AG04450 (cell line): Measurements from ENCODE around the gene CCDC88A. TPM values are rescaled to one million over a fixed set of nuclear protein-coding genes. Genes with fewer than 3 reads are reported as not detected.
A peak's percentile ranks its signal among the peaks of the same experiment; 100 is the strongest.

Source experiments
- CTCF ChIA-PET: fragments of 300-600, 350-600 bp; formaldehyde crosslinking; extraction: SDS; loops from one replicate; lab custom pipeline; 2022; ENCODE audit warnings: antibody characterized with exemption, inconsistent platforms; lab: Charles Lee
- POLR2A ChIA-PET: fragments of 350-600 bp; formaldehyde crosslinking; extraction: SDS; loops from one replicate; lab custom pipeline; 2021; ENCODE audit warnings: antibody characterized with exemption, inconsistent platforms; lab: Yijun Ruan, JAX
- DNase-seq: peaks from one replicate; pipeline ENCODE4 v3.0.0-alpha.2; 2011; ENCODE audit warnings: low read depth, low spot score
- H3K27ac ChIP-seq: one replicate; pipeline ENCODE4 v1.5.1; 2012; ENCODE audit warnings: low read depth, low read length, control low read depth
- H3K27me3 ChIP-seq: one replicate; pipeline ENCODE4 v1.6.0; 2012; ENCODE audit warnings: low read length; ENCODE audit not compliant: control insufficient read depth, insufficient read depth
- H3K4me3 ChIP-seq: 2 replicates; pipeline ENCODE4 v1.5.1; 2011; ENCODE audit warnings: mild to moderate bottlenecking, low read depth, low read length, control low read depth
- H3K9me3 ChIP-seq: 2 replicates; pipeline ENCODE4 v1.5.1; 2012; ENCODE audit warnings: low read length; ENCODE audit not compliant: control insufficient read depth, insufficient read depth
- polyA plus RNA-seq: library from polyadenylated mRNA; depleted of rRNA; stranded (reverse); fragments of >200 nt; gene quantifications from 2 replicates; pipeline ENCODE4 v1.2.3, GENCODE V29; 2011
- TF ChIP-seq, protein P1 (sequence below): IDR thresholded peaks from 2 replicates; pipeline ENCODE4 v1.5.1; 2011; ENCODE audit warnings: low read depth, low read length, control low read depth, inconsistent platforms

CCDC88A gene
- polyA plus RNA-seq, 1 experiment = 44.7 TPM

GRCh38 chr2:55418072-55418471 lies 1.6 kb downstream of the CCDC88A start:
- TF ChIP-seq, protein P1, sequence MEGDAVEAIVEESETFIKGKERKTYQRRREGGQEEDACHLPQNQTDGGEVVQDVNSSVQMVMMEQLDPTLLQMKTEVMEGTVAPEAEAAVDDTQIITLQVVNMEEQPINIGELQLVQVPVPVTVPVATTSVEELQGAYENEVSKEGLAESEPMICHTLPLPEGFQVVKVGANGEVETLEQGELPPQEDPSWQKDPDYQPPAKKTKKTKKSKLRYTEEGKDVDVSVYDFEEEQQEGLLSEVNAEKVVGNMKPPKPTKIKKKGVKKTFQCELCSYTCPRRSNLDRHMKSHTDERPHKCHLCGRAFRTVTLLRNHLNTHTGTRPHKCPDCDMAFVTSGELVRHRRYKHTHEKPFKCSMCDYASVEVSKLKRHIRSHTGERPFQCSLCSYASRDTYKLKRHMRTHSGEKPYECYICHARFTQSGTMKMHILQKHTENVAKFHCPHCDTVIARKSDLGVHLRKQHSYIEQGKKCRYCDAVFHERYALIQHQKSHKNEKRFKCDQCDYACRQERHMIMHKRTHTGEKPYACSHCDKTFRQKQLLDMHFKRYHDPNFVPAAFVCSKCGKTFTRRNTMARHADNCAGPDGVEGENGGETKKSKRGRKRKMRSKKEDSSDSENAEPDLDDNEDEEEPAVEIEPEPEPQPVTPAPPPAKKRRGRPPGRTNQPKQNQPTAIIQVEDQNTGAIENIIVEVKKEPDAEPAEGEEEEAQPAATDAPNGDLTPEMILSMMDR = no peak
- ChIA-PET CTCF (no interaction called here), POLR2A (no interaction called here)
- peak overlapping the region; percentile 94 for H3K4me3 ChIP-seq
- H3K27me3 ChIP-seq = no peaks in the 10 kb centered on the region
- DNase-seq = no peak
- no peak overlapping the region for H3K27ac ChIP-seq
- H3K9me3 ChIP-seq = no peaks in the 10 kb centered on the region; the same call in 1 of the 2 replicates

GRCh38 chr2:55416786-55417568 lies 2.7 kb downstream of the CCDC88A start:
- POLR2A ChIA-PET = no interaction called here
- H3K27me3 ChIP-seq = no peaks in the 10 kb centered on the region
- H3K27ac ChIP-seq = no peak overlapping the region
- no peaks in the 10 kb centered on the region; the same call in 1 of the 2 replicates for H3K9me3 ChIP-seq
- TF ChIP-seq, protein P1 = no peak
- DNase-seq = no peak
- CTCF ChIA-PET = interaction anchor here (0.6 to 1.0 kb wide), 2 partner anchors 15 to 130 kb away, joined by 3 to 5 read pairs; no protein-coding TSS in a partner anchor
- peak overlapping the region; percentile 94 for H3K4me3 ChIP-seq

- H3K27ac ChIP-seq = no peak overlapping the region
- DNase-seq = no peak
- H3K9me3 ChIP-seq = no peaks in the 10 kb centered on the region; the same call in 1 of the 2 replicates
- no peaks in the 10 kb centered on the region for H3K27me3 ChIP-seq
- TF ChIP-seq, protein P1 = no peak
- ChIA-PET CTCF (no interaction called here), POLR2A (no interaction called here)
- H3K4me3 ChIP-seq = no peak overlapping the region
These were observed 4.4 kb downstream of the CCDC88A start for GRCh38 chr2:55415300-55415699.

- ChIA-PET CTCF (no interaction called here), POLR2A (no interaction called here)
- no peak overlapping the region for H3K27ac ChIP-seq
These were observed 10.5 kb downstream of the CCDC88A start for GRCh38 chr2:55408918-55409868.

More at GRCh38 chr2:55408918-55409868, 10.5 kb downstream of the CCDC88A start:
- TF ChIP-seq, protein P1 = no peak
- no peak for DNase-seq
- H3K27me3 ChIP-seq = no peaks in the 10 kb centered on the region
- no peak overlapping the region; the same call in 1 of the 2 replicates for H3K4me3 ChIP-seq
- H3K9me3 ChIP-seq = no peaks in the 10 kb centered on the region
